HUES6 (cell line): ENCODE results near the gene IGF2BP2.

Experiments used
- H3K27ac ChIP-seq: 2 replicates; pipeline ENCODE4 v1.7.0; 2013; ENCODE audit warnings: low read depth, mild to moderate bottlenecking, low read length, inconsistent platforms
- H3K27me3 ChIP-seq: 2 replicates; pipeline ENCODE4 v1.6.1; 2013; ENCODE audit warnings: low read length; ENCODE audit not compliant: control insufficient read depth, insufficient read depth
- H3K36me3 ChIP-seq: 2 replicates; pipeline ENCODE4 v1.6.1; 2013; ENCODE audit warnings: low read length; ENCODE audit not compliant: control insufficient read depth, insufficient read depth
- H3K4me1 ChIP-seq: 2 replicates; pipeline ENCODE4 v1.6.1; 2013; ENCODE audit warnings: low read length; ENCODE audit not compliant: control insufficient read depth, insufficient read depth
- H3K4me3 ChIP-seq: 2 replicates; pipeline ENCODE4 v1.5.1; 2013; ENCODE audit warnings: low read depth, low read length
- H3K9ac ChIP-seq: one replicate; pipeline ENCODE4 v1.6.1; 2013; ENCODE audit warnings: mild to moderate bottlenecking, low read length
- H3K9me3 ChIP-seq: 2 replicates; pipeline ENCODE4 v1.6.1; 2013; ENCODE audit warnings: low read depth, low read length; ENCODE audit not compliant: control insufficient read depth, insufficient read depth

Gene IGF2BP2

DNA sequence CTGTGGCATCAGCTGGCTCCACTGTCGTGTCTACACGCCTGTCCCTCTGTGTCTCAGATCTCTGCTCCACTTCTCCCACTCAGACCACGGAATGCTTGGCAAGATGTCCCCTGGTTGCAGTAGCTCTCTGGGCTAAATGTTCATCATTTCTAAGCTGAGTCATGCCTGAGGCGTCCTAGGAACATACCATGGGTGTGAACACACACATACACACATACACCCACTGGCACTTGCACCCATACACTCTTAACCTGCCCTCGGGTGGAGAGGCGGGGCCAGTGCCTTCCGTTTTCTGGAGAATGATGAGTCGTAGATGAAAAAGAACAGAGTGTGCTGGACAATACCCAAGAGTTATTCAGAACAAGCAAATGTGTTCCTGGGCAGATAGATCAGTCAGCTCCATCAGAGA is 166.3 kb downstream of the IGF2BP2 start:
- Histone ChIP-seq H3K9ac (no peak overlapping the region), H3K9me3 (no peaks in the 10 kb centered on the region), H3K4me1 (0 out of 2 replicates have a peak, but pooled peaks cover 4% of the 10 kb centered on the region), H3K27me3 (no peaks in the 10 kb centered on the region), H3K36me3 (peaks cover 62% of the 10 kb centered on the region), H3K27ac (no peak overlapping the region), H3K4me3 (no peak overlapping the region)

DNA sequence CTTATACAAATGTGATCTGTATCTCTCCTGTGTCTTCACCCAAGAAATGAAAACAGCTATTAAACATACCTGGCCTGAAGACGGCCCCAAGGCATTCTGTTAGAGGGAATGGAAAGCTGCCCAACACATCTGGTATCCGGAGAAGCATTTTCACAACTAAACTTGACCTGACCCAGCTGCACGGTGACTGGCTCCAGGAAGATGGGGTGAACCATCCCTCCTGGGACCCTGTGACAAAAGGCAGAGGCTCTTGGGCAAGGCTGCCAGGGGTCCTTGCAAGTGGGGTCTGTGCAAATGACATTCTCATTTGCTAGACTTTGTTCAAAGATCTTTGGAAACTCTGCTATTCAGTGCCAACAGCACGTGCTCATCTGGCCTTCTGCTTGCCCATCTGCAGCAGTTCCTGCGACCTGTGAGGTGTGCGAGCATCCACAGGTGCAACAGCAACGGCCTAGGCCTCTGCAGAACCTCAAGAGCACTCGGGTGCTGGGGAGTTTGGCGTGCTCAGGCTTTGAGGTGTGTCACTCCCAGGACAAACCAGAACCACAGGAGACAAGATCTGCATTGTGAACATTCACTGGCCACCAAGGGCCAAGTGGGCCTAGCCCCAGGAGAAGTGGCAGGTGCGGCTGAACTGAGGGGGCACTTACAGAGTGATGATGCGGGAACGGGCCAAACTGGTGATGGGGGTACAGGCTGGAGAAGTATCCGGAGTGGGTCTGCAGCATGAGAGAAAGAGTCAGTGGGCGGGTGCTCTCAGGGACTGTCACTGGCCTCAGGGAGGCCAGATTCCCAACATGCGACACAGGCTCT is 166.9 kb downstream of the IGF2BP2 start:
- no peaks in the 10 kb centered on the region for H3K27me3 ChIP-seq
- H3K36me3 ChIP-seq, result peaks cover 64% of the 10 kb centered on the region

DNA sequence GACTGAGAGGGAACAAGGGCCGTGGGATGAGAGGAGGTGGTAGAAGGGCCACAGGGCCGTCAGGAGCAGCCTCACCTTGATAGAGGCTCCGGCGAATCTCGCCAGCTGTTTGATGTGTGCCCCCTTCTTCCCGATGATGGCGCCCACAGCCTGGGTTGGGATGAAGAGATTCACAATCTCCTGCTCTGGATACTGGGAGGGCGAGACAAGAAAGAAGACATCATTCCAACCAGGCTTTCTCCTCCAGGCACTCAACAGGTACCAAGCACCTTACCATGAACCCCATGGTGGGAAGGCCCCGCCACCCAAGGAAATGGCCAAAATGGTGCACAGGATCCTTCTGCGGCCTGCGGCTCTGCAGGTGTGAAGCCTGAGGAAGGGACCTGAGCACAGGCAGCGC is 167.6 kb downstream of the IGF2BP2 start:
- H3K9ac ChIP-seq, result no peak overlapping the region
- peaks cover 70% of the 10 kb centered on the region for H3K36me3 ChIP-seq
- H3K4me3 ChIP-seq, result no peak overlapping the region
- H3K27ac ChIP-seq, result no peak overlapping the region
- H3K4me1 ChIP-seq, result 0 out of 2 replicates have a peak, but pooled peaks cover 4% of the 10 kb centered on the region
- H3K9me3 ChIP-seq, result no peaks in the 10 kb centered on the region
- no peaks in the 10 kb centered on the region for H3K27me3 ChIP-seq

More for the DNA sequence above, 166.9 kb downstream of the IGF2BP2 start:
- Histone ChIP-seq H3K27ac (no peak overlapping the region), H3K9ac (no peak overlapping the region), H3K4me1 (0 out of 2 replicates have a peak, but pooled peaks cover 4% of the 10 kb centered on the region), H3K9me3 (no peaks in the 10 kb centered on the region), H3K4me3 (no peak overlapping the region)

DNA sequence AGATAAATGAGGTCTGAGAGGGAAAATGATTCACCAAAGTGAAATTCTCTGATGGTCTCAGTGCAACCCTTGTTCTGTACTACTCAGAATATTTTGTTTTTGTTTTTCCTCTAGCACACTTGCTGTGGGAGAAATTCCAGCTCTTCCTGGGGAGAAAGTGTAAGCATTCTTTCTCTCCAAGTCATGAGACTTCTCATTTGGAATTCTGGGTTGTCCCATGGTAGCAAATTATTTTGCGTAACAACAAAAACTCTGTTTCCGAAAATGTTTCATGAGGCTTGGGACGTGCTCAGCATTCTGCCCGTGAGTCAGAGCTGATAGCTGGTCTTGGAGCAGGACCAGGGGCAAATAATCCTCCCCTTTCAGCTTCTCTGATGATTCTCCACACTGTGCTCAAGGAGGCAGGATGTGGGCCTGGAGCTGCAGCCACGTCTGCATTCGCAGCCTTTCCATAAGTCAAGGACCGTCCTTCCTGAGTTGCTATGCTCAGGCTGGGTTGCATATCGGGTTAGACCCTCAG is 168.5 kb downstream of the IGF2BP2 start:
- Histone ChIP-seq H3K4me3 (no peak overlapping the region), H3K27me3 (no peaks in the 10 kb centered on the region), H3K36me3 (peaks cover 78% of the 10 kb centered on the region), H3K4me1 (0 out of 2 replicates have a peak, but pooled peaks cover 4% of the 10 kb centered on the region), H3K27ac (no peak overlapping the region), H3K9me3 (no peaks in the 10 kb centered on the region), H3K9ac (no peak overlapping the region)

DNA sequence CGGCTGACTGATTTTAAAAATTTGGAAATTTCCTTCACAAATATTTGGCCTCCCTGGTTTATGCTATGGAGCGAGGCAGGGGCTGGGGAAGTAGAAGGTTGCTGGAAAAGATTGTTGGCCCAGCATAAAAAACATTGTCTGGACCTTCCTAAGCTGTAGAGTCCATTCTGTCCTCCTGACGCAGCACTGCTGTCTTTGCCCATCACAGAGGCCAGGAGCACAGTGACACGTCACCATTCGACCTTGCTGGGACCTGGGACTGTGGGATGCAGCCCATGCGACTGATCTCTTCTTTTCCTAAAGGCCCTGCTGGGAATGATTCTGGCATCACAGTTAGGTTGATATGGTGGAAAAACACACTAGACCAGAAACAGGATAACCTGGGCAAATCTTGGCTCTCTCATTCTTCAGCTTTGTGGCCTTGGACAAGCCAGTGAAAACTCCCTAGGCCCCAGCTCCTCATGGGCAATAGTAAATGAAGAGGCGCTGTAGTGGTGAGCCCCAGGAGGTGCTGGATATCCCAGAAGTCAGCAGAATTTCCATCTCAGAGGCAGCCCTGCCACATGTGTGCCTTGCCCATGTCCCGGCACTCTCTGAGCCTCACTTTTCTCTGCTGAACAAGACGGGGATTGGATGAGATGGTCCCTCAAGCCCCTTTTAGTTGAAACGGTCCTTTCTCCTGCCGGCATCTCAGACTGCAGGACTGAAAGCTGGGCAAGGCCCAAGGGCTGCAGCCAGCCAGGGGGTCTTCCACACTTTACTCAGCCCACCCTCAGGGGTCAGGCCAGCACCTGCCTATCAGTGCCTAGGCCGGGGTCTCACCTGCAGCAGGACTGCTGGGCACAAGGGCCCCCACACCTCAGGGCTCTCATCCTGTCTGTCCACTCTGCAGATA is 169.2 kb downstream of the IGF2BP2 start:
- Histone ChIP-seq H3K27ac (no peak overlapping the region), H3K4me1 (0 out of 2 replicates have a peak, but pooled peaks cover 4% of the 10 kb centered on the region), H3K9ac (no peak overlapping the region), H3K27me3 (no peaks in the 10 kb centered on the region), H3K36me3 (peaks cover 85% of the 10 kb centered on the region), H3K4me3 (no peak overlapping the region), H3K9me3 (no peaks in the 10 kb centered on the region)

DNA sequence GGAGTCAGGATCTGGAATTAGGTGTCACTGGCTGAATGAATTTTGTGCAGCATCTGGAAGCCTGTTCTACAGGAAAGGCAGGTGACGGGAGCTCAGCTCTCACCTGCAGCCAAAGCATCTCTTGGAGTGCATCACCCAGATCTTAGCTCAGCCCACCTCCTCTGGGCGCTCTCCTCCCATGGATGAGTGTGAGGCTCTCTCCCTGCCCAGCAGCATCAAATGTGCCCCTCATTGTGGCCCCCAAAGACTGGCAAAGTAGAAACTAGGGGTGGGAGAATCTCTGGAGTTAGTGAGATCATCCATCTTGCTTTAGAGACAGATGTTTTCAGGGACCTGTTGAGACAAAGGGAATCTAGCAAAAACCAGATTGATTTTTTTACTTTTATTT is 170.1 kb downstream of the IGF2BP2 start:
- no peak overlapping the region for H3K4me3 ChIP-seq
- no peaks in the 10 kb centered on the region for H3K9me3 ChIP-seq
- H3K27me3 ChIP-seq, result no peaks in the 10 kb centered on the region
- H3K27ac ChIP-seq, result no peak overlapping the region
- no peaks in the 10 kb centered on the region for H3K4me1 ChIP-seq
- no peak overlapping the region for H3K9ac ChIP-seq
- peaks cover 90% of the 10 kb centered on the region for H3K36me3 ChIP-seq

DNA sequence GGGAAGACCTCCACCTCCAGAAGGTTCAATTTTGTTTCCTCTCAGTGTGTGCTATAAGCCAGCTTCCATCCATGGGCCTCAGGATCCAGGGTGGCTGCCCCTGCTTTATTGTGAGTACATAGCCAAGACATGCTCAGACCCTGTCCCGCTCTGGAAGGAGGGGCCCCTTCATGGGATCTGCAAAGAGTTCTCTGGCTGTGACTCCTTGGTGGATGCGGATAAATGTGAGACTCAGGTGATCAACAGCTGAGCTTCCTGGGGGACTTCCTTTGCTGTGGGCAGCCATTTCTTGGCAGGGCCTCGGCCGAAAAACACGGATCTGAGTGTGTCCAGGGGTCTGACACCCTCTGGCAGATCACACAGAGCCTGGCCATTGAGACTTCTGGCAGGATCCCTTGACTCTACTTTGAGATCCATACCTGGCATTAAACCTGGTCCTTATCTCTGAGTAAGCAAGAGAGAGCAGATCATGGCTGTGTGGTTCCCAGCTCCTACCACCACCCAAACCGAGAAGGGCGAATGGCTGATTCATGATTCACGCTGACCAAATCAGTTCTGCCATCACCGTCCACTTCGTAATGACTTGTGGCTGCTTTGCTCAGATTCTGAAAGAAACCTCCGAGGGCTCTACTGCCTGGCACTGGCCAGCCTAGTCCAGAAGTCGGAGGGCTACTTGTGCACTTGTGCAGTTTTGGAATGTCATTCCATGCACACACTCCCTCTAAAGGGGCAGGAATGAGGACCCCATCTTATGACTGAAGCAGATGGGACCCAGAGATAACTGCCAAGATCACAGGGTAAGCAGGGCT is 170.7 kb downstream of the IGF2BP2 start:
- Histone ChIP-seq H3K36me3 (peaks cover 96% of the 10 kb centered on the region), H3K27me3 (no peaks in the 10 kb centered on the region), H3K4me3 (no peak overlapping the region), H3K27ac (no peak overlapping the region), H3K9me3 (no peaks in the 10 kb centered on the region), H3K9ac (no peak overlapping the region), H3K4me1 (no peaks in the 10 kb centered on the region)

DNA sequence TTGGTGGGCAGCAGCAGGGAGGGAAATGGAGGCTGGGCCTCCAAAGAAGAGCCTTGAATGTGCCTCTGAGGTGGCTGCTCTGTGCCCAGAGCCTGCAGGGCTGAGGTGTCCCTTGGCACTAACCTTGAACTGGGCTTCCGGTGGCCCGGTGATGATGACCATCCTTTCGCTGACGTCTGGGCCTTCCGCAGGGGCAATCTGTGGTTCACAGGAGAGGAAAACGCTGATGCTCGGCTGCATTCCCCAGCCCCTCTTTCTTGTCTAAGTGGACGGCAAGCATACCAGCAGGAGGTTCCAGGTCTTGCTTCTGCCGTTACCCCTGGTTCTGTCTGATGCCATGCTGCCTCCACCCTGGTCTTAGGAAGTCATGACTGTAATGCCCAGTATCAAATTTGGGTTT is 172.9 kb downstream of the IGF2BP2 start:
- Histone ChIP-seq H3K9me3 (no peaks in the 10 kb centered on the region), H3K27me3 (no peaks in the 10 kb centered on the region), H3K4me3 (no peak overlapping the region), H3K9ac (no peak overlapping the region), H3K27ac (no peak overlapping the region), H3K36me3 (peaks cover 96% of the 10 kb centered on the region), H3K4me1 (peaks cover 10% of the 10 kb centered on the region)

DNA sequence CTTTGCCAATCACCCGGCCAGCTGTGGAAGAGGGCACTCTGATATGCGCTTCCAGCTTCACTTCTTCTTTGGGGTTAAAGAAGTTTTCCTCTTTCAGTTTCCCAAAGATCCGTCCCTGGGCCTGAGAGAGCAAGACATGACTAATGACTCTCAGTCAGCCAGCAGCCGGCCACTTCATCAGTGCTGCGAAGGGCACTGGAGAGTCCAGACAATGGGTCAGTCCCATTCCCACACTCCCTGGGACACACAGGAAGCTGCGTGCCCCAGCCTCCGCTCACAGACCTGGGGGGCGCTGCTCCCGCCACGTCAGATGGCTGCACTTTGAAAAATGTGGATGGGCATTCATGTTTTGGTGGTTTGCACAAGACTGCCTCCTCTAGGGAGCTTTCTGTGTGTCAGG is 175.4 kb downstream of the IGF2BP2 start:
- Histone ChIP-seq H3K4me1 (peaks cover 27% of the 10 kb centered on the region), H3K36me3 (peaks cover 96% of the 10 kb centered on the region), H3K4me3 (no peak overlapping the region), H3K27ac (no peak overlapping the region), H3K9ac (no peak overlapping the region), H3K27me3 (no peaks in the 10 kb centered on the region), H3K9me3 (no peaks in the 10 kb centered on the region)

DNA sequence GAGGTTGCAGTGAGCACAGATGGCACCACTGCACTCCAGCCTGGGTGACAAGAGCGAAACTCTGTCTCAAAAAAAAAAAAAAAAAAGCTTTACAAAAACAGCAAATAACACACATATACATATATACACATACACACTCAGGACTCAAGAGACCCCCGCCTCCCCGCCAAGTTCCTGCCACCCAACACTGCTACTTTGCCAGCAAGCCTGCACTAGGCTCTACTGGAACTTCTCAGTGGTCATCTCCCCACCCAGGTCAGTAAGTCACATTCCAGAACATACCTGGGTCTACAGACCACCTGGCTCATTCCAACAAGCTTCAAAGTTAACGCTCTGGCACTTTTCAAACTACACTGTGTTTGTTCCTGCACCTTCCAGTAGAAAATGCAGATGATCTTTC is 176.4 kb downstream of the IGF2BP2 start:
- no peak overlapping the region for H3K9ac ChIP-seq
- no peak overlapping the region for H3K4me3 ChIP-seq
- peaks cover 27% of the 10 kb centered on the region for H3K4me1 ChIP-seq
- peaks cover 88% of the 10 kb centered on the region for H3K36me3 ChIP-seq
- H3K9me3 ChIP-seq, result no peaks in the 10 kb centered on the region
- no peak overlapping the region for H3K27ac ChIP-seq
- H3K27me3 ChIP-seq, result no peaks in the 10 kb centered on the region
